Mesenteric fat pad (tissue), 1 donor: ENCODE measurements around the gene CNKSR1. TPM values are rescaled to one million over a fixed set of nuclear protein-coding genes. Genes with fewer than 3 reads are reported as not detected.
"Not testable (repeated sequence)": the region's sequence is repeated elsewhere in the genome, so short reads cannot be mapped to it uniquely, and the experiment has no call there.

Experiments used
- DNase-seq: peaks from one replicate; pipeline ENCODE4 v3.0.0-alpha.2; 2020; ENCODE audit warnings: low spot score
- total RNA-seq: library from RNA; stranded (reverse); fragmentation: NEBNext Ultra II Directional; extraction: Animal tissue kit (Norgen Biotek cat#: 25700); gene quantifications from one replicate; pipeline ENCODE4 v1.2.1, GENCODE V29; 2021
- donor health status: DM: yes; HTN: yes; CAD: no.

Gene CNKSR1
- total RNA-seq, 1 donor from 2014 or later: 1.7 TPM

DNA sequence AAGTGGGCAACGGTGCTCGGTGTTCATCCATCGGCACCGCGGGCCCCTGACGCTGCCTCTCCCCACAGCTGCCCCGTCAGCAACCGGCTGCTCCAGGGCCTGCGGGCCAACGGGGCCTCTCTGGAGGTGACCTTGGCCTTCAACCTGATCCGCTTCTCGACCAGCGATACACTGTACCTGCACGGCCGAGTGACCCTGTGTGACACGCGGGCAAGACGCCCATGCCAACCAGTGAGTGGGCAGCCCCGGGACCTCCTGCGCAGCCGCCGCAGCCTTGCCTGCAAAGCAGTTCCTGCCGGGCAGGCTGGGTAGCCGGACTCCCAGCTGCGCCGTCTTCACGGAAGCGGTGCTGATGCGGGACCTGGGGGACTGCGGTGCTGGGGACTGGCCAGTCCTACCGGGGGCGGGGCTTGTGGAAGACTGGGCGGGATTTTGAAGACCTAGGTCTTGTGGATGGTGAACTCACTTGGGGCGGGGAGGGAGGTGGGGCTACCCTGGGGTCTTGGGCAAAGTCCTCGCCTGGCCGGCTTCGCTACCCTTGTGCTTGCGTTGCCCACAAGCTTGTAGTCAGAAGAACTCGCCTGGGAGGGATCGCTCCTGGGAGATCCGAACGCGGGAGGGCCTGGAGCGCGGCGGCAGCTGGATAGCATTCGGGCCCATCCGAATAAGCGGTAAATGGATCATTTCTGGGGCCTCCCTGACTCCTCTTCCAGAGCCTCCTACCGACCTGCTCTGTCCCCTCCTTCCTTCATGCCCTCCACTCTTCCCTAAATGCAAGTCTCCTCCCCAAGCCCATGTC, 47.9 kb downstream of the CNKSR1 start:
- peak; percentile 92 for DNase-seq

DNA sequence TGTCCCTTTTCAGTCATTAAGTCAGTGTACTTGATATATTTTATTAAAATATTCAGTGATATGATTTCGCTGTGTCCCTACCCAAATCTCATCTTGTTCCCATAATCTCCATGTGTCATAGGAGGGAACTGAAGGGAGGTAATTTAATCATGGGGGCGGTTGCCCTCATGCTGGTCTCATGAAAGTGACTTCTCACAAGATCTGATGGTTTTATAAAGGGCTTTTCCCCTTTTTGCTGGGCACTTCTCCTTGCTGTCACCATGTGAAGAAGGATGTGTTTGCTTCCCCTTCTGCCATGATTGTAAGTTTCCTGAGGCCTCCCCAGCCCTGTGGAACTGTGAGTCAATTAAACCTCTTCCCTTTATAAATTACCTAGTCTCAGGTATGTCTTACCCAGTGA, 53.4 kb downstream of the CNKSR1 start:
- not testable (repeated sequence) for DNase-seq

DNA sequence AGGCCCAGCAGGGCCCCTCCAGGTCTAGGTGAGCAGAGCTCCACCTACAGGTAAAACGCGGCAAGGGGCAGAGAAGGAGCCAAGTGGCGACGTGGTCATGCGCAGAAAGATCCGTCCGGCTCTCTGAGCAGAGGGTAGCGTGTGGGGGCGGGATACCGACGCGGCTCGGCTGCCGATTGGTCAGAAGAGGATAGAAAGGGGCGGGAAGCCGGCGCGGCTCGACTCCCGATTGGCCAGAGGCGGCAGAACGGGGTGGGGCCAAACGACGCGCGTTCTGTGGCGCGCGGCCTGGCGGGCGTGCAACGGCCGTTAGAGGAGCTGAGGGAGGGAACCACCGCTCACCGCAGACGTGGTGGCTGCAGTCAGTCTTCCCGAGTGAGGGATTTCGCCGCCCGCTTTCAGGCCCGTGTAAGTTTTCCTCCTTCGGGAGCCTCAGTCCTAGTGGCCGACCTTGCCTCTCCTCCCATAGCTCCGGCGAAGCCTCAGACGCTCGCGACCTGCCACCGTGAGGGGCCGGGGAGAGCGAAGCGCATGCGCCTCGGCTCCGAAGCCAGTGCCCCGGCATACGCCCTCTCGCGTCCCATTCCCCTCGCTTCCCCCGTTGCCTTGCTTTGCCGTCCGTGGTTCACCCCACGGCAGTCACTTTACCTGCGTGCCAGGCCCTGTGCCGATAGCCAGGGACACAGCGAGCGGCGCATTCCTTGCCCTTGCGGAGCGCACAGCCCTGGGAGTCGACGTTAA, 56.8 kb downstream of the CNKSR1 start, which contains the start of gene CEP85:
CEP85 (plus strand) TSS at position 298 of the 741 bp plus-strand sequence. CDS start 5,584 bp downstream, outside the sequence.
- DNase-seq: peak; percentile 100

DNA sequence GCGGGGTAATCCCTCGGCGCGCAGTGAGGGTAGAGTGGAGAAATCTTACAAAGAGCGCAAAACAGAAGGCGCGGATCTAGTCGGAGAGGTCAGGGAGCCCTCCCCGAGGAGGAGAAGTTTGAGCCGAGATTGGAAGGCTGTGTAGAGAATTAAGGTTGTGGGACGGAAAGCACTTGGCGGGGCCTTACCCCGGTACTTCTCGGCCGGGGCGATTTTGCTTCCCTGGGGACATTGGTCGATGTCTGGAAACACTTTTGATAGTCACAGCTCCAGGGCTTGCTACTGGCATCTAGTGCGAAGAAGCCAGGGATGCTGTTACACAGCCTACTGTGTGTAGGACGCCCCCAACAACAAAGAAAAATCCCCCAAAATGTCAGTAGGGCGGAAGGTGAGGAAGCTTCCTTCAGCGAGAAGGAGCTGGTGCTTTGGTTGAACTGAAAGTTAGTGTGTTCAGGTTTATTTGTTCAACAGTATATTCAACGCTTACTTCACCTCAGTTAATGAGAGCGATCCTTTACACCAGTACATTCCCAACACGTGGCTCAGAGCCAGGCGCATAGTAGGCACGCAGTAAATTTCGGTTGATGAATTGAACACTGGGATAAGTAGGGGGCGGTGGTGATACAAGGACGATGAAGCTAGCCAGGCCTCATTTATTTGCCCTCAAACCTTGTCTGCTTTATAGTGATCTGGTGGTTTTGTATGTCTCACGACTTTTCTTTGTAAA, 57.5 kb downstream of the CNKSR1 start:
- no peak for DNase-seq

DNA sequence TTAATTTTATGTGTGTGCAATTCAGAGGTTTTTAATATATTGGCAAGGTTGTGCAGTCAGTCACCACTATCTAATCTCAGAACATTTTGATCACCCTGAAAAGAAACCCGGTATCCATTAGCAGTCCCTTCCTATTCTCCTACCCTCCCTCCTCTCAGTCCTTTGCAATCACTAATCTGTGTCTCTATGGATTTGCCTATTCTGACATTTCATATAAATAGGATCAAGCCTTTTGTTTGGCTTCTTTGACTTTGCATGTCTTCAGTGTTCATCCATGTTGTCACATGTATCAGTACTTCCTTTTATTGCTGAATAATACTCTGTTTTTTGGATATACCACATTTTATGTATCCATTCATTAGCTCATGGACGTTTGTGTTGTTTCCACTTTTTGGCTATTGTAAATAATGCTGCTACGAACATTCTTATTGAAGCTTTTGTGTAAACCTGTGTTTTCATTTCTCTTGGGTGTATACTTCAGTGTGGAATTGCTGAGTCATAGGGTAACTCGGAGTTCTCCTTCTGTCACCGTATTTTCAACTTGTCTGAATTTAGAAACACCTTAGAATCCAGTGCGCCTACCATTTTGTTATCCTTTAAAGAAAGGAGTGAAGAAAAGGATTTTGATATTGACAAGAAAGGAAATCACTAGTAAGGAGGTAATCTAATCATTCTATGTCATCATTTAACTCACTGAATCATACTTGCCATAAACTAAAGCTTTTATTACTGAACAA, 60.1 kb downstream of the CNKSR1 start:
- DNase-seq: no peak

Other genes starting within 250 kb of the CNKSR1 start
- 6.8 TPM for gene PAFAH2, start 179.4 kb upstream of the CNKSR1 start, total RNA-seq
- gene EXTL1, start 155.7 kb upstream of the CNKSR1 start, total RNA-seq: not detected
- not detected for gene SLC30A2, start 131.4 kb upstream of the CNKSR1 start, total RNA-seq
- 0.26 TPM for gene TRIM63, start 109.9 kb upstream of the CNKSR1 start, total RNA-seq
- gene PDIK1L, start 65.7 kb upstream of the CNKSR1 start, total RNA-seq: 6.4 TPM
- 6.3 TPM for gene FAM110D, start 18.4 kb upstream of the CNKSR1 start, total RNA-seq
- not detected for gene C1orf232, start 8.5 kb upstream of the CNKSR1 start, total RNA-seq
- 32.7 TPM for gene ZNF593, start 7.6 kb upstream of the CNKSR1 start, total RNA-seq
- not detected for gene ZNF593OS, start 5.7 kb upstream of the CNKSR1 start, total RNA-seq
- not detected for gene CATSPER4, start 13.1 kb downstream of the CNKSR1 start, total RNA-seq
- gene CEP85, start 56.7 kb downstream of the CNKSR1 start, total RNA-seq: 3.5 TPM
- 229 TPM for gene SH3BGRL3, start 102.6 kb downstream of the CNKSR1 start, total RNA-seq
- gene UBXN11, start 129.1 kb downstream of the CNKSR1 start, total RNA-seq: 22.2 TPM
- gene CD52, start 140.5 kb downstream of the CNKSR1 start, total RNA-seq: 27.1 TPM
- 0.06 TPM for gene CRYBG2, start 176.6 kb downstream of the CNKSR1 start, total RNA-seq
- gene ZNF683, start 195.3 kb downstream of the CNKSR1 start, total RNA-seq: not detected
- not detected for gene LIN28A, start 233.3 kb downstream of the CNKSR1 start, total RNA-seq